Ascending aorta (tissue), 2 donors: Measurements from ENCODE around the gene PLAU. TPM values are rescaled to one million over a fixed set of nuclear protein-coding genes. Genes with fewer than 3 reads are reported as not detected.

Experiments used
- DNase-seq, 2 donors: peaks; one replicate each; pipeline ENCODE4 v3.0.0-alpha.2; 2019; ENCODE audit warnings: low spot score in 2 of 2
- H3K27ac ChIP-seq, 2 donors: fragments of 200-600 bp; sonication (generic); one replicate each; pipeline ENCODE4 v1.5.1; 2016 to 2017; ENCODE audit warnings: mild to moderate bottlenecking in 1 of 2
- H3K27me3 ChIP-seq: fragments of 200-600 bp; sonication (generic); one replicate; pipeline ENCODE4 v1.5.1; 2017
- H3K36me3 ChIP-seq, 2 donors: fragments of 200-600 bp; sonication (generic); one replicate each; pipeline ENCODE4 v1.5.1; 2016
- H3K4me1 ChIP-seq, 2 donors: fragments of 200-600 bp; sonication (generic); one replicate each; pipeline ENCODE4 v1.5.1; 2016 to 2017; ENCODE audit warnings: mild to moderate bottlenecking in 1 of 2
- H3K4me3 ChIP-seq, 2 donors: fragments of 200-600 bp; sonication (generic); one replicate each; pipeline ENCODE4 v1.5.1; 2016 to 2017; ENCODE audit warnings: mild to moderate bottlenecking in 1 of 2
- H3K9me3 ChIP-seq, 2 donors: fragments of 200-600 bp; sonication (generic); one replicate each; pipeline ENCODE4 v1.5.1; 2016
- intact Hi-C: fragments of 100-400 bp; cut with DNase I; formaldehyde crosslinking; loops from one replicate; pipeline ENCODE4 v1.15.1; 2023
- total RNA-seq: library from RNA; depleted of rRNA; stranded (reverse); fragments of >200 nt; gene quantifications from one replicate; pipeline ENCODE4 v1.1.0, GENCODE V29; 2016
- TF ChIP-seq, protein P1 (sequence below), 3 experiments: fragments of 200-600 bp in 2 of 3; fragments of 450-650 bp in 1 of 3; sonication (generic) in 2 of 3; IDR thresholded peaks; one replicate each; pipeline ENCODE4 v1.5.1; 2016 to 2019; ENCODE audit warnings: antibody characterized with exemption in 3 of 3, mild to moderate bottlenecking in 1 of 3, moderate library complexity in 1 of 3

The PLAU gene
- total RNA-seq, 1 donor from 2014 or later = 1.5 TPM

DNA sequence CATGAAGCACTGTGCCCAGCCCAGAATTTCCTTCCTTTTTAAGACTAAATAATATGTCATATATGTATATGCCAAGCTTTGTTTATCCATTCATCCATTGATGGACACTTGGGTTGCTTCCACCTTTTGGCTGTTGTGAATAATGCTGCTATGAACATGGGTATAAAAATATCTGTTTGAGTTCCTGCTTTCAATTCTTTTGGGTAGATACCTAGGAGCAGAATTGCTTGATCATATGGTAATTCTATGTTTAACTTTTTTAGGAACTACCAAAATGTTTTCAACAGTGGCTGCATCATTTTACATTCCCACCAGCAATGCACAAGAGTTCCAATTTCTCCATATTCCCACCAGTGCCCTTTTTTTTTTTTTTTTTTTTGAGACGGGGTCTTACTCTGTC is 13.2 kb upstream of the PLAU start:
- Histone ChIP-seq H3K36me3 (no peaks in the 10 kb centered on the region), H3K27me3 (no peaks in the 10 kb centered on the region), H3K4me1 (peaks cover 0 to 3% of the 10 kb centered on the region in 2 donors), H3K4me3 (no peak overlapping the region), H3K27ac (no peak overlapping the region), H3K9me3 (no peaks in the 10 kb centered on the region)
- no peak for DNase-seq
- intact Hi-C loops = no loop called here
- TF ChIP-seq, protein P1, sequence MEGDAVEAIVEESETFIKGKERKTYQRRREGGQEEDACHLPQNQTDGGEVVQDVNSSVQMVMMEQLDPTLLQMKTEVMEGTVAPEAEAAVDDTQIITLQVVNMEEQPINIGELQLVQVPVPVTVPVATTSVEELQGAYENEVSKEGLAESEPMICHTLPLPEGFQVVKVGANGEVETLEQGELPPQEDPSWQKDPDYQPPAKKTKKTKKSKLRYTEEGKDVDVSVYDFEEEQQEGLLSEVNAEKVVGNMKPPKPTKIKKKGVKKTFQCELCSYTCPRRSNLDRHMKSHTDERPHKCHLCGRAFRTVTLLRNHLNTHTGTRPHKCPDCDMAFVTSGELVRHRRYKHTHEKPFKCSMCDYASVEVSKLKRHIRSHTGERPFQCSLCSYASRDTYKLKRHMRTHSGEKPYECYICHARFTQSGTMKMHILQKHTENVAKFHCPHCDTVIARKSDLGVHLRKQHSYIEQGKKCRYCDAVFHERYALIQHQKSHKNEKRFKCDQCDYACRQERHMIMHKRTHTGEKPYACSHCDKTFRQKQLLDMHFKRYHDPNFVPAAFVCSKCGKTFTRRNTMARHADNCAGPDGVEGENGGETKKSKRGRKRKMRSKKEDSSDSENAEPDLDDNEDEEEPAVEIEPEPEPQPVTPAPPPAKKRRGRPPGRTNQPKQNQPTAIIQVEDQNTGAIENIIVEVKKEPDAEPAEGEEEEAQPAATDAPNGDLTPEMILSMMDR (IDR thresholded peaks at IDR 0.05) = no peak

DNA sequence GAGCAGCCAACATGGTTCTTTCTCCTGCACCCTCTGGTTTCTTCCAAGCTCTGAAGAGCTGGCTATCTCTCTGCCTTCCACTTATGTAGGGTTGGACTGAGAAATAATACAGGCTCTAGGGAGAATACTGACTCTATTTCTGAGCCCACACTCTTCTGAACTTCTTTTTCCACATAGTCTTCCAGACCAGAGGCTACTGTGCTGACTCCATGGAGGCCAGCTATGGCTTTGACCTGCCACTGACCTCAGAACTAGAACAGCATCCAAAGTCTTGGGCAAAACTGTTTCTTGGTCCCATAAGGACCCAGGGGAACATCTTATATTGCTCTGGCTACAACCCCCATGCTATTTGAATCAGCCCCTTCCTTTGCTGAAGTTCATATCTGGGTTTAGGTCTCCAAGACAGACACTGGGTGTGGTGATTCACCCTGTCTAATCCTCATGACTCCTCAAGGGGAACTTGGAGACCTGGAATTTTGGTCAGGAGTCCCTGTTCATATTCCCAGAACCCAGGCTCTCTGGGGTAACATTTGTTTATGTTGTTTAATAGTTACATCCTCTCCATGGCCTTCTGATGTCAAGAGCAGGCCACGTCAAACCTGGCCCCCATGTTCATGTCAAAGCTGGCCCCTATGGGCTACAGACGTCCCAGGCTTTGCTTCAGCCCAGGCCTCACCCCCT is 12.1 kb upstream of the PLAU start:
- intact Hi-C loops = no loop called here
- Histone ChIP-seq H3K27ac (peak overlapping the region in 1 of 2 donors; percentile 33), H3K27me3 (no peaks in the 10 kb centered on the region), H3K4me3 (no peak overlapping the region), H3K36me3 (no peaks in the 10 kb centered on the region), H3K4me1 (peaks cover 0 to 3% of the 10 kb centered on the region in 2 donors), H3K9me3 (no peaks in the 10 kb centered on the region)
- no peak for DNase-seq
- TF ChIP-seq, protein P1 (IDR thresholded peaks at IDR 0.05) = no peak

DNA sequence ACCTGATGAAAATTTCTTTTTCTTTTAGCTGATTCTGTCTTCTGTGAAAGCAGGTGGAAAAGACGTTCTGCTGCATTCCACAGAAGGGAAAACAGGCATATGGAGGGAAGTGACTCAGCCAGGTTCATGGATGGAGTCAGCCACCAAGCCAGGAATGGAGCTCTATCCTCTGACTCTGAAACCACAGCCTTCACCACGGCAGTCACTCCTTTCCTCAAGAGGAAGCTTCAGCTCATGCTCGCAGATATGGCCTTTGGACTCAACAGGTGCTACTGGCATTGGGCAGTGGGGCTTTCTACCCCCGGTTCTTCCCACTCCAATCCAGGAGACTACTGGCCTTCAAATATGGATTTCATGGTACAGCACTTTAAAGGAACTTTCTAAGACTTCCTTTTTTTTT is 11.5 kb upstream of the PLAU start:
- DNase-seq = no peak
- H3K9me3 ChIP-seq = no peaks in the 10 kb centered on the region
- TF ChIP-seq, protein P1 (IDR thresholded peaks at IDR 0.05) = no peak
- H3K27ac ChIP-seq = peak overlapping the region in 1 of 2 donors; percentile 33
- no peak overlapping the region for H3K4me3 ChIP-seq
- no peaks in the 10 kb centered on the region for H3K36me3 ChIP-seq
- intact Hi-C loops = no loop called here
- no peaks in the 10 kb centered on the region for H3K27me3 ChIP-seq
- peaks cover 0 to 3% of the 10 kb centered on the region in 2 donors for H3K4me1 ChIP-seq

DNA sequence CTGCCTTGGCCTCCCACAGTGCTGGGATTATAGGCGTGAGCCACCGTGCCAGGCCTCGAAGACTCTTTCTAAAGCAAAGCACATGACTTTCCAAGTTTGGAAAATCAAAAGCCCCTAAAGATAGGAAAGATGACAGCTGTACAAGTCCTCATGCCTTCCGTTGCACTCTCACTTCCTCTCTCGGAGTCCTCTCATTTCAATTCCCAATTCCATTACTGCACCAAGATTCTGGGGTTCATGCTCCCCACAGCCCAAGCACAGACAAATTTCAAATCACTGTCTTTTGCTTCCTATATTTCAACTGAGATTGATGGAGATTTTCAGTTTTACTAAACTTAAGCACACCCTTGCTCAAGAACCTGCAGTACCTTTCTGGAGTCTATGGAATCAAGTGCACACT is 10.9 kb upstream of the PLAU start:
- Histone ChIP-seq H3K36me3 (no peaks in the 10 kb centered on the region), H3K9me3 (no peaks in the 10 kb centered on the region), H3K4me1 (peaks cover 0 to 3% of the 10 kb centered on the region in 2 donors), H3K27me3 (no peaks in the 10 kb centered on the region), H3K4me3 (no peak overlapping the region), H3K27ac (peak overlapping the region in 1 of 2 donors; percentile 33)
- TF ChIP-seq, protein P1 (IDR thresholded peaks at IDR 0.05) = no peak
- intact Hi-C loops = no loop called here
- no peak for DNase-seq

DNA sequence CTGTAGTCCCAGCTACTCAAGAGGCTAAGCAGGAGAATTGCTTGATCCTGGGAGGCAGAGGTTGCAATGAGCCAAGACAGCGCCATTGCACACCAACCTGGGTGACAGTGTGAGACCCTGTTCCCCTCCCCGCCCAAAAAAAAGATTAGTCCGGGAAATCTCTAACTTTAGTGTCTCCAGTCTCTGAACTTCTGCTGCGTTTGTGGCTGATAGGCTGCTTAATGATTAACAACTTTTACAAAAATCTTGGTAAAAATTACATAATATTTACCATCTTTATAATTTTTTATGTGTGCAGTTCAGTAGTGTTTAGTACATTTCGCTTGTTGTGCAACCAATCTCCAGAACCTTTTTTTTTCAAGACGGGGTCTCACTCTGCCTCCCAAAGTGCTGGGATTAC is 9.7 kb upstream of the PLAU start:
- Histone ChIP-seq H3K27ac (no peak overlapping the region), H3K4me1 (peaks cover 0 to 6% of the 10 kb centered on the region in 2 donors), H3K9me3 (no peaks in the 10 kb centered on the region), H3K4me3 (no peak overlapping the region), H3K36me3 (no peaks in the 10 kb centered on the region), H3K27me3 (no peaks in the 10 kb centered on the region)
- no peak for DNase-seq
- TF ChIP-seq, protein P1 (IDR thresholded peaks at IDR 0.05) = no peak
- intact Hi-C loops = no loop called here
